ENCODE measurements around the gene PLEKHG1.

GRCh38 chr6:150557043-150557599 is 42.6 kb upstream of the PLEKHG1 start:
- TF ChIP-seq CTCF (IDR thresholded peaks at IDR 0.05) (no peak), POLR2A (IDR thresholded peaks at IDR 0.05) (no peak)

Data from testis (tissue), 2 donors.